GM21423 (cell line): Measurements from ENCODE around the gene MAB21L4.

Experiments used
- ATAC-seq: cut with Tn5 transposase; IDR thresholded peaks from one replicate; pipeline ENCODE4 v1.9.1; 2021; ENCODE audit warnings: mild to moderate bottlenecking, moderate library complexity; ENCODE audit not compliant: unreplicated experiment

MAB21L4 gene

GRCh38 chr2:240913810-240914644 lies 18.1 kb upstream of the MAB21L4 start:
- ATAC-seq, result no peak

- no peak for ATAC-seq
Observed at GRCh38 chr2:240912878-240913809, 17.2 kb upstream of the MAB21L4 start.

- no peak for ATAC-seq
Observed at GRCh38 chr2:240911641-240912265, 15.8 kb upstream of the MAB21L4 start.

GRCh38 chr2:240909216-240909974 lies 13.4 kb upstream of the MAB21L4 start:
- ATAC-seq, result no peak

GRCh38 chr2:240906911-240907590 lies 11.1 kb upstream of the MAB21L4 start:
- ATAC-seq, result no peak

- ATAC-seq, result no peak
Observed at GRCh38 chr2:240906141-240906910, 10.4 kb upstream of the MAB21L4 start, which contains the start of gene CROCC2. TSS of gene CROCC2 (plus strand) at chr2:240906336. CDS start at chr2:240906514, 178 bp downstream.

GRCh38 chr2:240905176-240905781 lies 9.3 kb upstream of the MAB21L4 start:
- no peak for ATAC-seq

- ATAC-seq, result no peak
Observed at GRCh38 chr2:240904216-240905175, 8.5 kb upstream of the MAB21L4 start.

- no peak for ATAC-seq
Observed at GRCh38 chr2:240903191-240904060, 7.5 kb upstream of the MAB21L4 start.

- no peak for ATAC-seq
Observed at GRCh38 chr2:240902615-240903041, 6.7 kb upstream of the MAB21L4 start.

GRCh38 chr2:240901986-240902614 lies 6.1 kb upstream of the MAB21L4 start:
- ATAC-seq, result no peak

- ATAC-seq, result no peak
Observed at GRCh38 chr2:240900141-240900860, 4.3 kb upstream of the MAB21L4 start.

- ATAC-seq, result no peak
Observed at GRCh38 chr2:240899468-240899865, 3.5 kb upstream of the MAB21L4 start.

- ATAC-seq, result no peak
Observed at GRCh38 chr2:240898731-240899467, 2.9 kb upstream of the MAB21L4 start.
